ENCODE results near the gene SIRPA.

DNA sequence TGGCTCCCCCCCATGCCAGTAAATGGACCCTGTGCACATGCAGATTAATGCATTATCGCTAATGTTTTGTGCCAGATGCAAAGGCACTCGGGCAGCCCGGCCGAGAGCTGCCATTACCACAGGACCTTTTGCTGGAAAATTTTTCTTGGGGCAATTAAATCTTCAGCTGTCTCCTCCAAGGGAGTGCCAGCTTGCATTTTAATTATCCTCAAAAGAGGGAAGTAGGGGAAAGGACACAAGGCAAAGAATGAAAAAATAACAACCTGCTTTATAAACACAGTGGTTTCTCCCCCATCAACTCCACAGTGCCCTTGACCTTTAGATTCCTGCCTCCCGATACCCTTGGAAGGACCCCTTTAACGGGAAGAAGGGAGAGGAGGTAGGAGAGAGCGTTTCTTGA is 50.5 kb downstream of the SIRPA start:
- TF ChIP-seq CTCF (IDR thresholded peaks at IDR 0.05) (no peak), MLX (CRISPR knock-in tag; IDR thresholded peaks at IDR 0.05) (no peak), E2F4 (CRISPR knock-in tag; IDR thresholded peaks at IDR 0.05; ENCODE audit: borderline replicate concordance, low read depth) (no peak), TP53 (CRISPR knock-in tag; IDR thresholded peaks at IDR 0.05) (no peak), USF2 (CRISPR knock-in tag; IDR thresholded peaks at IDR 0.05) (no peak), ZNF423 (CRISPR knock-in tag; IDR thresholded peaks at IDR 0.05) (no peak), TCF7 (CRISPR knock-in tag; IDR thresholded peaks at IDR 0.05; ENCODE audit: low read depth) (no peak), SP1 (CRISPR knock-in tag; conservative IDR thresholded peaks at IDR 0.05) (no peak), FOXP4 (CRISPR knock-in tag; IDR thresholded peaks at IDR 0.05) (no peak)
